H1 (cell line): Measurements from ENCODE around the gene ZNF692. TPM values are rescaled to one million over a fixed set of nuclear protein-coding genes. Genes with fewer than 3 reads are reported as not detected.
A peak's percentile ranks its signal among the peaks of the same experiment; 100 is the strongest.

Source experiments
- ASH2L ChIP-seq: fragments of 200-600, 300-600 bp; sonication (generic); IDR thresholded peaks from one replicate; pipeline ENCODE4 v1.7.1; 2017; ENCODE audit warnings: low read length
- CBX8 ChIP-seq: fragments of 300-800, 300-1000 bp; sonication (generic); IDR thresholded peaks from 2 replicates; pipeline ENCODE4 v1.7.1; 2016; ENCODE audit warnings: low read depth, low read length, borderline replicate concordance
- CEBPB ChIP-seq: IDR thresholded peaks from 2 replicates; pipeline ENCODE4 v1.6.1; 2012; ENCODE audit warnings: low read depth, low read length
- CHD1 ChIP-seq: IDR thresholded peaks from 2 replicates; pipeline ENCODE4 v1.6.1; 2012; ENCODE audit warnings: low read depth, low read length, improper control_type of control experiment
- CHD2 ChIP-seq: IDR thresholded peaks from 2 replicates; pipeline ENCODE4 v1.6.1; 2012; ENCODE audit warnings: low read length, improper control_type of control experiment
- CREB1 ChIP-seq: IDR thresholded peaks from 2 replicates; pipeline ENCODE4 v1.6.1; 2012; ENCODE audit warnings: inconsistent platforms
- CTBP2 ChIP-seq: IDR thresholded peaks from 2 replicates; pipeline ENCODE4 v1.7.0; 2011; ENCODE audit warnings: borderline replicate concordance, mild to moderate bottlenecking, moderate library complexity, mixed read lengths, low read length; ENCODE audit not compliant: insufficient read depth, insufficient read length
- EGR1 ChIP-seq: IDR thresholded peaks from 2 replicates; pipeline ENCODE4 v1.6.1; 2011; ENCODE audit warnings: low read depth, low read length, borderline replicate concordance
- FOSL1 ChIP-seq: IDR thresholded peaks from 2 replicates; pipeline ENCODE4 v1.6.1; 2011; ENCODE audit warnings: mild to moderate bottlenecking, low read depth, low read length, moderate library complexity; ENCODE audit not compliant: insufficient read depth
- GABPA ChIP-seq: IDR thresholded peaks from 2 replicates; pipeline ENCODE4 v1.6.1; 2011; ENCODE audit warnings: mild to moderate bottlenecking, low read length, moderate library complexity, borderline replicate concordance; ENCODE audit not compliant: insufficient read depth
- JUN ChIP-seq: IDR thresholded peaks from 2 replicates; pipeline ENCODE4 v1.6.1; 2011; ENCODE audit warnings: low read depth, mild to moderate bottlenecking, improper control_type of control experiment, low read length
- KDM1A ChIP-seq: fragments of 200-600, 300-600 bp; sonication (generic); IDR thresholded peaks from 2 replicates; pipeline ENCODE4 v1.7.1; 2016; ENCODE audit warnings: mild to moderate bottlenecking, low read length, borderline replicate concordance
- NRF1 ChIP-seq: IDR thresholded peaks from 2 replicates; pipeline ENCODE4 v1.6.1; 2011; ENCODE audit warnings: mild to moderate bottlenecking, low read depth, low read length, improper control_type of control experiment
- RAD21 ChIP-seq, 2 experiments: IDR thresholded peaks in 1 of 2; conservative IDR thresholded peaks in 1 of 2; 2 replicates each; pipeline ENCODE4 v1.6.1; 2011; ENCODE audit warnings: low read depth in 2 of 2, low read length in 2 of 2, improper control_type of control experiment in 1 of 2, inconsistent platforms in 1 of 2, mild to moderate bottlenecking in 1 of 2, moderate library complexity in 1 of 2
- RXRA ChIP-seq: IDR thresholded peaks from 2 replicates; pipeline ENCODE4 v1.6.1; 2011; ENCODE audit warnings: low read depth, mild to moderate bottlenecking, low read length, moderate library complexity; ENCODE audit not compliant: insufficient read depth
- SIN3A ChIP-seq, 2 experiments: IDR thresholded peaks in 1 of 2; conservative IDR thresholded peaks in 1 of 2; 2 replicates each; pipeline ENCODE4 v1.6.1; 2011 to 2012; ENCODE audit warnings: low read length in 2 of 2, improper control_type of control experiment in 1 of 2, low read depth in 1 of 2, mild to moderate bottlenecking in 1 of 2
- SIX5 ChIP-seq: IDR thresholded peaks from 2 replicates; pipeline ENCODE4 v1.6.1; 2011; ENCODE audit warnings: mild to moderate bottlenecking, low read depth, low read length
- SP1 ChIP-seq: IDR thresholded peaks from 2 replicates; pipeline ENCODE4 v1.6.1; 2011; ENCODE audit warnings: low read depth, low read length
- SP2 ChIP-seq: IDR thresholded peaks from 2 replicates; pipeline ENCODE4 v1.6.1; 2012; ENCODE audit warnings: mild to moderate bottlenecking, low read length, inconsistent platforms
- ZNF274 ChIP-seq: IDR thresholded peaks from 2 replicates; pipeline ENCODE4 v1.7.0; 2012; ENCODE audit warnings: low read length, borderline replicate concordance; ENCODE audit errors: extremely low read depth
- polyA plus RNA-seq, 7 experiments: library from polyadenylated mRNA; depleted of rRNA in 3 of 7; stranded (reverse) in 5 of 7; unstranded in 2 of 7; fragments of >200 nt in 5 of 7; fragments of 200-250 nt in 2 of 7; gene quantifications; 1 replicate in 5 of 7; 2 replicates in 1 of 7; 4 replicates in 1 of 7; pipeline versions ENCODE4 v1.2.1 to v1.2.3, GENCODE V29; 2011 to 2013; ENCODE audit warnings: missing spikeins in 2 of 7, mixed read lengths in 2 of 7
- total RNA-seq: library from RNA; stranded (reverse); fragmentation: NEBNext Ultra II Directional; extraction: Animal tissue kit (Norgen Biotek cat#: 25700); gene quantifications from 2 replicates; pipeline ENCODE4 v1.2.1, GENCODE V29; 2021
- TF ChIP-seq, protein P1 (sequence below): IDR thresholded peaks from 2 replicates; pipeline ENCODE4 v1.6.1; 2012; ENCODE audit warnings: inconsistent platforms
- TF ChIP-seq, protein P2 (sequence below): IDR thresholded peaks from 2 replicates; pipeline ENCODE4 v1.6.1; 2012; ENCODE audit warnings: low read length, inconsistent platforms

The ZNF692 gene
- total and polyA plus RNA-seq, 2 of the 8 experiments (the other 6 are each of a cell fraction or from before 2014, with no cell fraction given): 38.4 to 52.3 TPM

DNA sequence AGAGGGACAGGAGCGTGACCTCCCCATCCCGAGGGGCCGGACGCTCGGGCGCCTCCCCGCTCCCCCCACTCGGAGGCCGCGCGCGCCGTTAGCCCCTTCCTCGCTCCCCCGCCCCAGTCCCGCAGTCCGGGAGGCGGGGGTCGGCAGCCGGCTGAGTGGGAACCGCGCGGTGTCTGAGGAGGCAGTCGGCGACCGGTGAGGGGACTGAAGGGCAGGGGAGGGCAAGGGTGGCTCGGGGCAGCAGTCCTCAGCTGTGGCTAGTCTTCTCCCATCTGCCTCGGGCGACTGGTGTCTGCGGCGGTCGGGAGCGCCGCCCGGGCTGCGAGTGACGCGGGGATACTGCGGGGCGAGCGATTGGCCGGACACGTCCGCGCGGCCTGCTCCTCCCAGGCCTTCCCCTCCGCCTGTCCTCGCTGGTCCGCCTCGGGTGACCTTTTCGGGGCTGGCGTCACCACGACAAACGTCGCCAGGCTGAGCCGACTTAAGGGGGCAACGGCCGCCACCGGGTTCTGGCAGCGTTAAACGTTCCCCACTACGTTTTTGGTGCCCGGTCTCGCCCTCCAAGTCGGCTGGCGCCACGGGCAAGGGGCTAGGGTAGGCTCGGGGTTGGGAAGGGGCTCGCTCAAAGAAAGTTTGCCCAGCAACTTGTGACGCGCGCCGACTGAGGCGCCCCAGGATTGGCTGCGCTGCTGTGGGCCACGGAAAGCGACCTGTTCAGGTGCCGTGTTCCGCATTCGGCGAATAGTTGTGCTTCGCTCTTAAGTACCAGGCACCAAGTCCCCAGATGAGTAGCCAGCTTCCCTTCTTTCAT lies 20.3 kb downstream of the ZNF692 start (continued):
- TF ChIP-seq ZNF274 (no peak), CEBPB (no peak), GABPA (no peak), CHD2 (no peak), EGR1 (no peak), KDM1A (no peak), SIN3A (conservative IDR thresholded peaks at IDR 0.05 in 1 of 2, IDR thresholded peaks at IDR 0.05 in 1 of 2; ENCODE audit: low read depth in 1 of 2, low read length in 2 of 2) (peak in 1 of 2 experiments; percentile 9; a peak in 1 of 4 replicates), CREB1 (peak; percentile 96), CTBP2 (peak; percentile 55), FOSL1 (no peak), ASH2L (no peak), RAD21 (IDR thresholded peaks at IDR 0.05 in 1 of 2, conservative IDR thresholded peaks at IDR 0.05 in 1 of 2; ENCODE audit: low read depth in 2 of 2, low read length in 2 of 2) (no peak), SP2 (no peak), CHD1 (no peak), RXRA (no peak), SP1 (peak; percentile 49; the same call in 1 of the 2 replicates), SIX5 (no peak), NRF1 (no peak), CBX8 (no peak), JUN (no peak)
- TF ChIP-seq, protein P1, sequence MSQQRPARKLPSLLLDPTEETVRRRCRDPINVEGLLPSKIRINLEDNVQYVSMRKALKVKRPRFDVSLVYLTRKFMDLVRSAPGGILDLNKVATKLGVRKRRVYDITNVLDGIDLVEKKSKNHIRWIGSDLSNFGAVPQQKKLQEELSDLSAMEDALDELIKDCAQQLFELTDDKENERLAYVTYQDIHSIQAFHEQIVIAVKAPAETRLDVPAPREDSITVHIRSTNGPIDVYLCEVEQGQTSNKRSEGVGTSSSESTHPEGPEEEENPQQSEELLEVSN: no peak; the same call in 1 of the 2 replicates
- TF ChIP-seq, protein P2, sequence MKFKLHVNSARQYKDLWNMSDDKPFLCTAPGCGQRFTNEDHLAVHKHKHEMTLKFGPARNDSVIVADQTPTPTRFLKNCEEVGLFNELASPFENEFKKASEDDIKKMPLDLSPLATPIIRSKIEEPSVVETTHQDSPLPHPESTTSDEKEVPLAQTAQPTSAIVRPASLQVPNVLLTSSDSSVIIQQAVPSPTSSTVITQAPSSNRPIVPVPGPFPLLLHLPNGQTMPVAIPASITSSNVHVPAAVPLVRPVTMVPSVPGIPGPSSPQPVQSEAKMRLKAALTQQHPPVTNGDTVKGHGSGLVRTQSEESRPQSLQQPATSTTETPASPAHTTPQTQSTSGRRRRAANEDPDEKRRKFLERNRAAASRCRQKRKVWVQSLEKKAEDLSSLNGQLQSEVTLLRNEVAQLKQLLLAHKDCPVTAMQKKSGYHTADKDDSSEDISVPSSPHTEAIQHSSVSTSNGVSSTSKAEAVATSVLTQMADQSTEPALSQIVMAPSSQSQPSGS: no peak
